A673 (cell line): ENCODE results near the gene CPZ. TPM values are rescaled to one million over a fixed set of nuclear protein-coding genes. Genes with fewer than 3 reads are reported as not detected.

Experiments
- BruUV-seq: library from RNA; stranded (reverse); fragments of 400-500 nt; replicated peaks from 2 replicates; lab custom pipeline; 2021; lab: Mats Ljungman, UMichigan
- CTCF ChIA-PET: fragments of 300-600 bp; sonication (Branson Sonifier 250); formaldehyde crosslinking; loops from one replicate; lab custom pipeline; 2022; ENCODE audit warnings: antibody characterized with exemption; lab: Charles Lee
- POLR2A ChIA-PET: fragments of 300-600 bp; sonication (Branson Sonifier 250); formaldehyde crosslinking; loops from one replicate; lab custom pipeline; 2022; ENCODE audit warnings: antibody characterized with exemption; ENCODE audit not compliant: low non-redundant PET; lab: Charles Lee
- DNase-seq: peaks from one replicate; pipeline ENCODE4 v3.0.0-alpha.2; 2015; ENCODE audit warnings: low spot score
- H3K27ac ChIP-seq: fragments of 200-600 bp; sonication (generic); 2 replicates; pipeline ENCODE4 v1.5.1; 2016; ENCODE audit warnings: mixed run types, low read depth, mild to moderate bottlenecking, mixed read lengths, antibody characterized with exemption, low read length; ENCODE audit not compliant: poor library complexity, severe bottlenecking
- H3K27me3 ChIP-seq: fragments of 200-600 bp; sonication (generic); replicated peaks from 2 replicates; pipeline ENCODE4 v1.6.1; 2017; ENCODE audit warnings: mixed run types, low read depth, mild to moderate bottlenecking, mixed read lengths, antibody characterized with exemption, low read length; ENCODE audit not compliant: insufficient read depth, poor library complexity
- H3K36me3 ChIP-seq: fragments of 200-600 bp; sonication (generic); 2 replicates; pipeline ENCODE4 v1.6.1; 2016; ENCODE audit warnings: mixed run types, mild to moderate bottlenecking, mixed read lengths, antibody characterized with exemption, low read length; ENCODE audit not compliant: insufficient read depth, poor library complexity, severe bottlenecking
- H3K4me1 ChIP-seq: fragments of 200-600 bp; sonication (generic); 2 replicates; pipeline ENCODE4 v1.6.1; 2017; ENCODE audit warnings: mixed run types, mild to moderate bottlenecking, mixed read lengths, antibody characterized with exemption, low read length; ENCODE audit not compliant: insufficient read depth, poor library complexity, severe bottlenecking
- H3K4me3 ChIP-seq: fragments of 200-600 bp; sonication (generic); 2 replicates; pipeline ENCODE4 v1.5.1; 2016; ENCODE audit warnings: low read depth, mixed run types, mild to moderate bottlenecking, mixed read lengths, low read length; ENCODE audit not compliant: poor library complexity, severe bottlenecking
- H3K9me3 ChIP-seq: fragments of 200-600 bp; sonication (generic); 2 replicates; pipeline ENCODE4 v1.6.1; 2016; ENCODE audit warnings: mixed run types, low read depth, mild to moderate bottlenecking, mixed read lengths, antibody characterized with exemption, low read length; ENCODE audit not compliant: poor library complexity, severe bottlenecking
- EZH2 ChIP-seq: fragments of 200-600 bp; sonication (generic); IDR thresholded peaks from 2 replicates; pipeline ENCODE4 v1.6.1; 2017; ENCODE audit warnings: borderline replicate concordance, low read depth, mild to moderate bottlenecking, mixed read lengths, antibody characterized with exemption, low read length; ENCODE audit not compliant: poor library complexity, severe bottlenecking
- intact Hi-C: fragments of 100-400 bp; cut with micrococcal nuclease; formaldehyde crosslinking; loops from one replicate; pipeline ENCODE4 v1.10.0; 2022; ENCODE audit not compliant: unreplicated experiment
- total RNA-seq: library from RNA; stranded (reverse); gene quantifications from 2 replicates; pipeline ENCODE4 v1.2.3, GENCODE V29; 2021
- TF ChIP-seq, protein P1 (sequence below): fragments of 300-800, 200-600 bp; sonication (generic); conservative IDR thresholded peaks from 2 replicates; pipeline ENCODE4 v1.5.1; 2017; ENCODE audit warnings: low read depth, mild to moderate bottlenecking, antibody characterized with exemption, low read length, moderate library complexity, mixed read lengths

The CPZ gene
- total RNA-seq, 1 experiment from 2014 or later, result 0.34 TPM

DNA sequence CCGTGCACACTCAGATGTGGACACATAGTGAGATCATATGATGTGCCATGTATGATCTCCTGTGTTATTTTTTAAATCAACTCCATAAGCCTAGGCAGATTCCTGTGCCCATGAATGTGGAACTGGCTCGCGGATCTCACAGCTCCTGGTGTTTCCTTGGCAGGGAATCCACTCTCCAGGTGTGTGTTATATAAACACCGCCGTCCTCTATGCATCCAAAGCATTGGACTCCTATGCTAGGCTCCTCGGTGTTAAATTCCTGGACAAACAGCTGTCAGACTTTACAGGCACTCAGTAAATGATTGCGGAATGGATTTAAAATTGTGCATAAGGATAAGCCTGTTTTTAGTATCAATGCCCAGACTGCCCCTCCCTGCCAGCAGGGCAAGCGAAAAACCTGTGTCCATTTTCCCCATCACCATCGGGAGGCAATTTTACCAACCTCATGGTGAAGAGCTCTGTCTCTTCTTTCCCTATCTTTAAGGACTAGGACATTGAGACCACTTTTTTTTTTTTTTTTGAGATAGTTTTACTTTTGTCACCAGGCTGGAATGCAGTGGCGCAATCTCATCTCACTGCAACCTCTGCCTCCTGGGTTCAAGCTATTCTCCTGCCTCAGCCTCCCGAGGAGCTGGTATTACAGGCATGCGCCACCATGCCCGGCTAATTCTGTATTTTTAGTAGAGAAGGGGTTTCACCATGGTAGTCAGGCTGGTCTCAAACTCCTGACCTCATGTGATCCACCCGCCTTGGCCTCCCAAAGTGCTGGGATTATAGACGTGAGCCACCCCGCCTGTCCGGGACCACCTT lies 36.0 kb upstream of the CPZ start:
- POLR2A ChIA-PET, result interaction anchor here (0.6 kb wide), 1 partner anchor 476 kb away, joined by 11 read pairs; no protein-coding TSS in a partner anchor
- no peak for DNase-seq
- Histone ChIP-seq H3K4me1 (no peaks in the 10 kb centered on the region), H3K27ac (no peak overlapping the region), H3K27me3 (no peaks in the 10 kb centered on the region), H3K4me3 (no peak overlapping the region), H3K36me3 (no peaks in the 10 kb centered on the region), H3K9me3 (no peaks in the 10 kb centered on the region)
- BruUV-seq, result no TSS peak
- TF ChIP-seq EZH2, result no peak
- TF ChIP-seq, protein P1, sequence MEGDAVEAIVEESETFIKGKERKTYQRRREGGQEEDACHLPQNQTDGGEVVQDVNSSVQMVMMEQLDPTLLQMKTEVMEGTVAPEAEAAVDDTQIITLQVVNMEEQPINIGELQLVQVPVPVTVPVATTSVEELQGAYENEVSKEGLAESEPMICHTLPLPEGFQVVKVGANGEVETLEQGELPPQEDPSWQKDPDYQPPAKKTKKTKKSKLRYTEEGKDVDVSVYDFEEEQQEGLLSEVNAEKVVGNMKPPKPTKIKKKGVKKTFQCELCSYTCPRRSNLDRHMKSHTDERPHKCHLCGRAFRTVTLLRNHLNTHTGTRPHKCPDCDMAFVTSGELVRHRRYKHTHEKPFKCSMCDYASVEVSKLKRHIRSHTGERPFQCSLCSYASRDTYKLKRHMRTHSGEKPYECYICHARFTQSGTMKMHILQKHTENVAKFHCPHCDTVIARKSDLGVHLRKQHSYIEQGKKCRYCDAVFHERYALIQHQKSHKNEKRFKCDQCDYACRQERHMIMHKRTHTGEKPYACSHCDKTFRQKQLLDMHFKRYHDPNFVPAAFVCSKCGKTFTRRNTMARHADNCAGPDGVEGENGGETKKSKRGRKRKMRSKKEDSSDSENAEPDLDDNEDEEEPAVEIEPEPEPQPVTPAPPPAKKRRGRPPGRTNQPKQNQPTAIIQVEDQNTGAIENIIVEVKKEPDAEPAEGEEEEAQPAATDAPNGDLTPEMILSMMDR, result no peak
- CTCF ChIA-PET, result no interaction called here
- intact Hi-C loops, result no loop called here

DNA sequence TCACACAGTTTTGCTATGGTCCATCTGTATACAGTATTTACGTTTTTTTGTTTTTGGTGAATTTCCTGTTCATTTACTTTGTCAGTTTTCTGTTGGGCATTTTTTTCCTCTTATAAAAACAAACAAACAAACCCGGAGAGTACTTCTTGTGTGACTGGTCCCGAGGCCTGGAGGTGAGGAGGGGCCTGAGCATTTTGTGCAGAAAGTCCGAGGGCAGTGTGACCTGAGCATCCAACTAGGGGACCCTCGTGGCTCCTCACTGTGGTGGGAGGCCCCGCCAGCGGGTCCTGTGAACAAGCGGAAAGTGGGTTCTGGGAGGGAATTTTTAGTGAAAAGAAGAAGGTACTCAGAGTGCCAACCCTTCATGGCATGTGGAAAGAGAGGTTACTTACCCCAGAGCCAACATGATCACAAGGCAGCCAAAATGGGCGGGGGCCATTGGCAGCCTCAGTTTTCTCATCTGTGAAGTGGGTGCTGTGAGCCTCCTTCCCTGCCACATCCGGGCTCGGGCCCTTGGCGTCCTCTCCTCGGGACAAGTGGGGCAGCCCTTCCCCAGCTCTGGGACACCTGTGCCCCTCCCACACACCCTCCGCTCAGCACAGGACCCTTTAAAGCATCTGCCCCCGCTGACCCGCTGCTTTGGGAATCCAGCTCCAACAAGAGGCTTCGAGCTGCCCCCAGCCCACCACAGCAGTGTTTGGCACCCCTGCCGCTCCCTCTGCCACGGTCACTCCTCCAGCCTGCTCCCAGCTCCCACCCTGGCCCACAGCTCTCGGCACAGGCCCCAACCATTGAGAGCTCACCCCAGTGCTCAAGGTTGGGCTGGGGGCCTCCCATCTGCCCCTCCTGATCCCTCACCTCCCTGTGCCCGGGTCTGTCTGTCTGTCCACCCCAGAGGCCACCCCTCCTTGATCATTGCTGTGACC lies 35.2 kb upstream of the CPZ start:
- no peaks in the 10 kb centered on the region for H3K36me3 ChIP-seq
- no peak overlapping the region for H3K27ac ChIP-seq
- H3K4me3 ChIP-seq, result no peak overlapping the region
- DNase-seq, result no peak
- CTCF ChIA-PET, result no interaction called here
- no peak for TF ChIP-seq EZH2
- TF ChIP-seq, protein P1, result no peak
- H3K4me1 ChIP-seq, result no peaks in the 10 kb centered on the region
- POLR2A ChIA-PET, result interaction anchor here (0.6 kb wide), 1 partner anchor 477 kb away, joined by 11 read pairs; no protein-coding TSS in a partner anchor
- no TSS peak for BruUV-seq
- intact Hi-C loops, result no loop called here
- no peaks in the 10 kb centered on the region for H3K27me3 ChIP-seq
- no peaks in the 10 kb centered on the region for H3K9me3 ChIP-seq

DNA sequence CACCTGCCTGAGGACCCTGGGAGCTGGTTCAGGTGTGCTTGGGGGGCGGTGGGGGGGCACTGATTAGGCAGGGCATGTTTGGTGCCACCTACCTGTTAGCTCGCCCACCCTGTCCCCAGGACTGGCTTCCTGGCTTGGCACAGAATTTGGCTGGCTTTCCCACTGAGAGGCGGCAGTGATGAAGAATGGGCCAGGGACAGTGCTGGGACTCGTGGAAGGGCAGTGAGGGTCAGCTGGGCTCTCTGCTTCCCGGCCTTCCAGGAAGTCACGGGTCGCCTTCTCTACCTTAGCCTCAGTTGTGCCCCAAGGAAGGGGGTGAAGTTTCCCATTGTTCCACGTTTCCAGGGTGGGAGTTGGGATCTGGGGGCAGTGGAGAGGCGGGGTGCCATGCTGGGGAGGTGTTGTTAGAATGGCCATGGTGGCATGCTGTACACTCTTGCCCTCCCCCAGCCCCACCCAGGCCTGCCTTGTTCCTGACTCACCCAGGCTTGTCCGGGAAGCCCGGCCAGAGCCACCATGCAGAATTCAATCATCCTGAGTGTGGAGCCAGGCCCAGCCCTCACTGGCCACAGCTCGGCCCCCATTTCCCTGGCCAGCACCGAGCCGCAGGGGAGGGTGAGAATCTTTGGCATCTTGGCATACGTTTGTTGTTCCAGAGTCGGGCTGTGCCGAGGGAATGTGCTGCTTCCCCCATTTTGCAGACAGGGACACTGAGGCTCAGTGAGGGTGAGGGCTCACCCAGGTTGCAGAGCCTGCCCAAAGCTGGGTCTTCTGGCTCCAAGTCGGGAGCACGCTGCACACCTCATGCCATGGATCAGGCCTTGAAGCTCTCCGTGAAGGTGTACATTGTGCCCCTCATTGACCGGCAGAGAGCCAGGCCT lies 34.2 kb upstream of the CPZ start:
- BruUV-seq, result no TSS peak
- H3K36me3 ChIP-seq, result no peaks in the 10 kb centered on the region
- POLR2A ChIA-PET, result no interaction called here
- H3K9me3 ChIP-seq, result no peaks in the 10 kb centered on the region
- no peaks in the 10 kb centered on the region for H3K27me3 ChIP-seq
- TF ChIP-seq, protein P1, result no peak
- no peak for TF ChIP-seq EZH2
- no peak overlapping the region for H3K4me3 ChIP-seq
- CTCF ChIA-PET, result no interaction called here
- DNase-seq, result no peak
- no peak overlapping the region for H3K27ac ChIP-seq
- H3K4me1 ChIP-seq, result no peaks in the 10 kb centered on the region
- intact Hi-C loops, result no loop called here
